Thoracic aorta (tissue), 2 donors: ENCODE data around the gene MPPED2. TPM values are rescaled to one million over a fixed set of nuclear protein-coding genes. Genes with fewer than 3 reads are reported as not detected.

ENCODE experiments used
- ATAC-seq: fragments of 150-250 bp; one replicate; pipeline ENCODE4 v1.8.0; 2017; ENCODE audit warnings: low read depth; ENCODE audit not compliant: insufficient number of reproducible peaks, low FRiP score
- DNase-seq: peaks from one replicate; pipeline ENCODE4 v3.0.0-alpha.2; 2020; ENCODE audit warnings: low spot score
- H3K27ac ChIP-seq, 2 donors: fragments of 200-600 bp; sonication (generic); 1 replicate in 1 of 2; 2 replicates in 1 of 2; pipeline ENCODE4 v1.5.1; 2016; ENCODE audit warnings: mild to moderate bottlenecking in 2 of 2, moderate library complexity in 2 of 2
- H3K27me3 ChIP-seq: fragments of 200-600 bp; sonication (generic); replicated peaks from 2 replicates; pipeline ENCODE4 v1.6.0; 2016; ENCODE audit warnings: mild to moderate bottlenecking; ENCODE audit not compliant: insufficient read depth
- H3K36me3 ChIP-seq: fragments of 200-600 bp; sonication (generic); one replicate; pipeline ENCODE4 v1.5.1; 2016
- H3K4me1 ChIP-seq, 2 donors: fragments of 200-600 bp; sonication (generic); 1 replicate in 1 of 2; 2 replicates in 1 of 2; pipeline versions ENCODE4 v1.5.1 to v1.6.0; 2016; ENCODE audit warnings: low read depth in 2 of 2, mild to moderate bottlenecking in 1 of 2; ENCODE audit not compliant: control insufficient read depth in 1 of 2
- H3K4me3 ChIP-seq: fragments of 200-600 bp; sonication (generic); 2 replicates; pipeline ENCODE4 v1.5.1; 2016; ENCODE audit warnings: mild to moderate bottlenecking
- H3K9me3 ChIP-seq: fragments of 200-600 bp; sonication (generic); 2 replicates; pipeline ENCODE4 v1.5.1; 2016
- CTCF ChIP-seq: fragments of 200-600 bp; sonication (generic); IDR thresholded peaks from one replicate; pipeline ENCODE4 v1.5.1; 2019; ENCODE audit warnings: antibody characterized with exemption
- total RNA-seq, 2 donors: library from RNA; depleted of rRNA; stranded (reverse); fragments of >200 nt; gene quantifications; one replicate each; pipeline versions ENCODE4 v1.1.0 to v1.2.3, GENCODE V29; 2016

Gene MPPED2
- total RNA-seq, 2 donors from 2014 or later: 16.0 to 18.8 TPM

- DNase-seq: no peak
- Histone ChIP-seq H3K36me3 (no peaks in the 10 kb centered on the region), H3K9me3 (no peaks in the 10 kb centered on the region), H3K27ac (no peak overlapping the region), H3K4me1 (peaks cover 0 to 15% of the 10 kb centered on the region in 2 donors), H3K27me3 (no peaks in the 10 kb centered on the region), H3K4me3 (no peak overlapping the region)
- TF ChIP-seq CTCF: no peak
- no peak for ATAC-seq
Observed at GRCh38 chr11:30513087-30513486, 73.1 kb downstream of the MPPED2 start.

- Histone ChIP-seq H3K4me3 (no peak overlapping the region), H3K9me3 (no peaks in the 10 kb centered on the region), H3K4me1 (peaks cover 0 to 6% of the 10 kb centered on the region in 2 donors), H3K27me3 (no peaks in the 10 kb centered on the region), H3K36me3 (no peaks in the 10 kb centered on the region), H3K27ac (no peak overlapping the region)
- TF ChIP-seq CTCF: no peak
- ATAC-seq (no peak), DNase-seq (no peak)
Observed at GRCh38 chr11:30511408-30511807, 74.7 kb downstream of the MPPED2 start.

- H3K4me1 ChIP-seq: no peaks in the 10 kb centered on the region
- no peak overlapping the region for H3K27ac ChIP-seq
- ATAC-seq: no peak
- no peak for DNase-seq
- no peak overlapping the region for H3K4me3 ChIP-seq
- H3K27me3 ChIP-seq: no peaks in the 10 kb centered on the region
- H3K9me3 ChIP-seq: no peaks in the 10 kb centered on the region
- TF ChIP-seq CTCF: no peak
- no peaks in the 10 kb centered on the region for H3K36me3 ChIP-seq
Observed at GRCh38 chr11:30510750-30511149, 75.4 kb downstream of the MPPED2 start.

- H3K27me3 ChIP-seq: no peaks in the 10 kb centered on the region
- H3K4me1 ChIP-seq: peaks cover 0 to 4% of the 10 kb centered on the region in 2 donors
- H3K9me3 ChIP-seq: no peaks in the 10 kb centered on the region
- DNase-seq (no peak), ATAC-seq (no peak)
- no peak overlapping the region for H3K4me3 ChIP-seq
- no peak for TF ChIP-seq CTCF
- no peaks in the 10 kb centered on the region for H3K36me3 ChIP-seq
- H3K27ac ChIP-seq: no peak overlapping the region
Observed at GRCh38 chr11:30509364-30509763, 76.8 kb downstream of the MPPED2 start.

- H3K9me3 ChIP-seq: no peaks in the 10 kb centered on the region
- DNase-seq (no peak), ATAC-seq (no peak)
- H3K27me3 ChIP-seq: no peaks in the 10 kb centered on the region
- H3K4me1 ChIP-seq: peaks cover 0 to 10% of the 10 kb centered on the region in 2 donors
- no peak overlapping the region for H3K27ac ChIP-seq
- no peaks in the 10 kb centered on the region for H3K36me3 ChIP-seq
- TF ChIP-seq CTCF: no peak
- H3K4me3 ChIP-seq: no peak overlapping the region
Observed at GRCh38 chr11:30508594-30508993, 77.6 kb downstream of the MPPED2 start.
